ENCODE results near the gene FRMD5. TPM values are rescaled to one million over a fixed set of nuclear protein-coding genes. Genes with fewer than 3 reads are reported as not detected.

The FRMD5 gene
- total RNA-seq, 1 experiment from 2014 or later, result 3.9 TPM

DNA sequence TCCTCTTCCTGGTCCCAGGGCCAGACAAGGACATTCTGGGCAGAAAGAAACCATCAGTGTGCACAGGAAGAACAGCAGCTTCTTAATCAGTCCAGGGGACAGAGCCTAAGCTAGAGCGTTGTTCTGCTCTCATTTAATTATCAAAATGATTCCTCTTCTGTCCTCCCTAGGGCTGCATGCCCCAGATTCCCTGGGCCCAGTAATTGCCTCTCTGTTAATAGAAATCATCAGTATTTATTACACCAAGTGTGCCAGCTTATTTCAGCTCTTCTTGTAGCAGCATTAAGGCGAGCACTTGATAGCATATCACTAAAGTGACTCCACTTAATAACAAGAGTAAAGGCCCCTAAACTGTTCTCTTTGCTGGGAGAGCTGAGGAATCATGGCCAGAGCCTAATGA, 296.2 kb downstream of the FRMD5 start:
- Histone ChIP-seq H4K20me1 (ENCODE audit: control insufficient read depth, insufficient read depth, insufficient read length) (no peaks in the 10 kb centered on the region), H2AK5ac (ENCODE audit: insufficient read length, low read length) (no peak overlapping the region), H3K4me1 (ENCODE audit: insufficient read depth, low read length) (no peaks in the 10 kb centered on the region), H3K23me2 (ENCODE audit: insufficient read length, low read depth, low read length, poor library complexity, severe bottlenecking) (no peaks in the 10 kb centered on the region), H3K18ac (ENCODE audit: insufficient read length, low read depth, low read length) (no peak overlapping the region), H4K8ac (replicated peaks; ENCODE audit: insufficient read length, low read depth, low read length) (no peak overlapping the region), H3K79me1 (ENCODE audit: insufficient read depth, low read depth, low read length, poor library complexity, severe bottlenecking) (no peaks in the 10 kb centered on the region), H4K5ac (ENCODE audit: insufficient read length, low read depth, low read length) (no peak overlapping the region), H3K27ac (ENCODE audit: insufficient read length, low read depth, low read length) (no peak overlapping the region), H2BK15ac (ENCODE audit: low read depth, low read length) (no peak overlapping the region), H3K14ac (ENCODE audit: insufficient read depth, low read length) (no peak overlapping the region), H2BK120ac (ENCODE audit: low read depth, low read length, poor library complexity, severe bottlenecking) (no peak overlapping the region), H3K9me3 (ENCODE audit: control insufficient read depth, low read depth, low read length) (no peaks in the 10 kb centered on the region), H3K23ac (ENCODE audit: insufficient read length, low read depth, low read length) (no peak overlapping the region), H3K4me2 (ENCODE audit: insufficient read depth, insufficient read length, low read length) (no peak overlapping the region), H3K79me2 (ENCODE audit: insufficient read depth, low read length) (no peaks in the 10 kb centered on the region), H3K56ac (ENCODE audit: insufficient read length, low read depth, low read length) (no peak overlapping the region), H3K4ac (ENCODE audit: low read depth, low read length) (no peak overlapping the region), H2BK12ac (ENCODE audit: insufficient read length, low read depth, low read length) (no peak overlapping the region), H2BK5ac (ENCODE audit: insufficient read length, low read length) (no peak overlapping the region), H3K27me3 (ENCODE audit: insufficient read depth, low read length) (no peaks in the 10 kb centered on the region), H4K91ac (ENCODE audit: insufficient read length, low read depth, low read length) (no peak overlapping the region), H3T11ph (ENCODE audit: low read length) (no peak overlapping the region), H2BK20ac (ENCODE audit: low read depth, low read length, poor library complexity, severe bottlenecking) (no peak overlapping the region), H3K9ac (ENCODE audit: extremely low read depth, insufficient read length, low read length) (no peak overlapping the region), H2AFZ (ENCODE audit: low read length) (no peak overlapping the region)
- Mint-ChIP-seq H3K4me3 (no peak overlapping the region), H3K27ac (peak overlapping the region in 1 of 3 experiments; percentile 38; a peak in 1 of 7 replicates), H3K36me3 (ENCODE audit: insufficient read depth in 1 of 3, low read depth in 3 of 3) (peaks cover 0 to 14% (median 5%) of the 10 kb centered on the region in 3 experiments; a peak in 4 of 7 replicates), H3K27me3 (ENCODE audit: low read depth) (no peaks in the 10 kb centered on the region), H3K4me1 (peaks cover 19 to 21% of the 10 kb centered on the region in 2 experiments), H3K9me3 (peaks cover 0 to 2% of the 10 kb centered on the region in 2 experiments; a peak in 1 of 5 replicates)
- no peak for DNase-seq
- WGBS (ENCODE audit: extremely low coverage, insufficient read length, low lambda C conversion rate), result no CpG with 5 or more reads among the region's 2 CpGs
- TF ChIP-seq, protein P1, sequence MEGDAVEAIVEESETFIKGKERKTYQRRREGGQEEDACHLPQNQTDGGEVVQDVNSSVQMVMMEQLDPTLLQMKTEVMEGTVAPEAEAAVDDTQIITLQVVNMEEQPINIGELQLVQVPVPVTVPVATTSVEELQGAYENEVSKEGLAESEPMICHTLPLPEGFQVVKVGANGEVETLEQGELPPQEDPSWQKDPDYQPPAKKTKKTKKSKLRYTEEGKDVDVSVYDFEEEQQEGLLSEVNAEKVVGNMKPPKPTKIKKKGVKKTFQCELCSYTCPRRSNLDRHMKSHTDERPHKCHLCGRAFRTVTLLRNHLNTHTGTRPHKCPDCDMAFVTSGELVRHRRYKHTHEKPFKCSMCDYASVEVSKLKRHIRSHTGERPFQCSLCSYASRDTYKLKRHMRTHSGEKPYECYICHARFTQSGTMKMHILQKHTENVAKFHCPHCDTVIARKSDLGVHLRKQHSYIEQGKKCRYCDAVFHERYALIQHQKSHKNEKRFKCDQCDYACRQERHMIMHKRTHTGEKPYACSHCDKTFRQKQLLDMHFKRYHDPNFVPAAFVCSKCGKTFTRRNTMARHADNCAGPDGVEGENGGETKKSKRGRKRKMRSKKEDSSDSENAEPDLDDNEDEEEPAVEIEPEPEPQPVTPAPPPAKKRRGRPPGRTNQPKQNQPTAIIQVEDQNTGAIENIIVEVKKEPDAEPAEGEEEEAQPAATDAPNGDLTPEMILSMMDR (conservative IDR thresholded peaks at IDR 0.05), result no peak
